KMS-11 (cell line): ENCODE data around the gene STARD8.
A peak's percentile ranks its signal among the peaks of the same experiment; 100 is the strongest.
"Not testable (repeated sequence)": the region's sequence is repeated elsewhere in the genome, so short reads cannot be mapped to it uniquely, and the experiment has no call there.

Source experiments
- H2AFZ ChIP-seq: fragments of 200-600 bp; sonication (generic); 2 replicates; pipeline ENCODE4 v1.6.1; 2016; ENCODE audit warnings: antibody characterized with exemption, mixed run types, low read depth
- H3K27ac ChIP-seq: fragments of 200-600 bp; sonication (generic); 2 replicates; pipeline ENCODE4 v1.6.1; 2016; ENCODE audit warnings: mild to moderate bottlenecking, mixed run types
- H3K27me3 ChIP-seq: fragments of 200-600 bp; sonication (generic); 2 replicates; pipeline ENCODE4 v1.6.1; 2017; ENCODE audit warnings: mild to moderate bottlenecking, low read depth, mixed run types, moderate library complexity; ENCODE audit not compliant: insufficient read depth
- H3K36me3 ChIP-seq: fragments of 200-600 bp; sonication (generic); 2 replicates; pipeline ENCODE4 v1.6.1; 2017; ENCODE audit warnings: mild to moderate bottlenecking, mixed run types; ENCODE audit not compliant: insufficient read depth
- H3K4me1 ChIP-seq: fragments of 200-600 bp; sonication (generic); 2 replicates; pipeline ENCODE4 v1.6.1; 2016; ENCODE audit warnings: mild to moderate bottlenecking, low read depth, mixed run types; ENCODE audit not compliant: poor library complexity, severe bottlenecking
- H3K4me2 ChIP-seq: fragments of 200-600 bp; sonication (generic); 2 replicates; pipeline ENCODE4 v1.7.0; 2016; ENCODE audit warnings: mild to moderate bottlenecking, mixed run types
- H3K4me3 ChIP-seq: fragments of 200-600 bp; sonication (generic); IDR thresholded peaks from 2 replicates; pipeline ENCODE4 v1.6.1; 2017; ENCODE audit warnings: low read depth, low read length, mixed read lengths; ENCODE audit not compliant: insufficient read depth
- H3K79me2 ChIP-seq: fragments of 200-600 bp; sonication (generic); 2 replicates; pipeline ENCODE4 v1.6.1; 2016; ENCODE audit warnings: low read depth, mixed run types; ENCODE audit not compliant: insufficient read depth
- H3K9ac ChIP-seq: fragments of 200-600 bp; sonication (generic); 2 replicates; pipeline ENCODE4 v1.6.1; 2016; ENCODE audit warnings: mild to moderate bottlenecking, mixed run types
- H4K20me1 ChIP-seq: fragments of 200-600 bp; sonication (generic); 2 replicates; pipeline ENCODE4 v1.6.1; 2016; ENCODE audit warnings: mild to moderate bottlenecking, mixed run types; ENCODE audit not compliant: insufficient read depth
- CTCF ChIP-seq: fragments of 200-600 bp; sonication (generic); conservative IDR thresholded peaks from 2 replicates; pipeline ENCODE4 v1.6.1; 2017; ENCODE audit warnings: low read depth, mild to moderate bottlenecking, antibody characterized with exemption, low read length, moderate library complexity, mixed read lengths

The STARD8 gene

GRCh38 chrX:68647156-68647957 lies at the start of gene STARD8:
Gene STARD8 (plus strand): TSS chrX:68647666. CDS start chrX:68647883, 217 bp downstream.
- H3K27me3 ChIP-seq: no peaks in the 10 kb centered on the region
- H3K4me2 ChIP-seq: no peak within 1 kb of the TSS
- no peak within 1 kb of the TSS for H3K27ac ChIP-seq
- H3K36me3 ChIP-seq: no peaks in the 10 kb centered on the region
- H3K4me1 ChIP-seq: no peaks in the 10 kb centered on the region
- no peaks in the 10 kb centered on the region for H3K79me2 ChIP-seq
- H3K4me3 ChIP-seq: no peak within 1 kb of the TSS
- TF ChIP-seq CTCF: no peak
- H2AFZ ChIP-seq: no peak within 1 kb of the TSS
- H3K9ac ChIP-seq: no peak within 1 kb of the TSS
- no peaks in the 10 kb centered on the region for H4K20me1 ChIP-seq

- H4K20me1 ChIP-seq: no peaks in the 10 kb centered on the region
- no peaks in the 10 kb centered on the region for H3K36me3 ChIP-seq
- H3K4me2 ChIP-seq: no peak overlapping the region
- H3K4me3 ChIP-seq: no peak overlapping the region
- no peaks in the 10 kb centered on the region for H3K79me2 ChIP-seq
- H3K4me1 ChIP-seq: no peaks in the 10 kb centered on the region
- TF ChIP-seq CTCF: no peak
- no peak overlapping the region for H2AFZ ChIP-seq
- no peaks in the 10 kb centered on the region for H3K27me3 ChIP-seq
- no peak overlapping the region for H3K27ac ChIP-seq
- H3K9ac ChIP-seq: no peak overlapping the region
These were observed 48.6 kb upstream of the STARD8 start for GRCh38 chrX:68598841-68599240.

GRCh38 chrX:68599256-68600152 lies 48.0 kb upstream of the STARD8 start:
- TF ChIP-seq CTCF: peak; percentile 48; the same call in 1 of the 2 replicates
- Histone ChIP-seq H3K4me1 (no peaks in the 10 kb centered on the region), H2AFZ (no peak overlapping the region), H3K9ac (no peak overlapping the region), H3K27ac (no peak overlapping the region), H3K36me3 (no peaks in the 10 kb centered on the region), H3K4me2 (no peak overlapping the region), H4K20me1 (no peaks in the 10 kb centered on the region), H3K27me3 (no peaks in the 10 kb centered on the region), H3K4me3 (no peak overlapping the region), H3K79me2 (no peaks in the 10 kb centered on the region)

GRCh38 chrX:68604216-68604615 lies 43.2 kb upstream of the STARD8 start:
- H3K4me1 ChIP-seq, H4K20me1 ChIP-seq, H3K4me2 ChIP-seq, H2AFZ ChIP-seq, H3K4me3 ChIP-seq, H3K27me3 ChIP-seq, H3K9ac ChIP-seq, H3K79me2 ChIP-seq, H3K27ac ChIP-seq, H3K36me3 ChIP-seq: not testable (repeated sequence)

- H3K27me3 ChIP-seq, H3K36me3 ChIP-seq, H3K4me2 ChIP-seq, H3K4me1 ChIP-seq, H3K4me3 ChIP-seq, H4K20me1 ChIP-seq, H2AFZ ChIP-seq, H3K9ac ChIP-seq, H3K79me2 ChIP-seq, H3K27ac ChIP-seq: not testable (repeated sequence)
These were observed 32.7 kb upstream of the STARD8 start for GRCh38 chrX:68614733-68615132.
